BLaER1 (cell line): ENCODE data around the gene CYTL1.

Source experiments
- H3K27ac ChIP-seq: shearing (Covaris generic); formaldehyde crosslinking; 2 replicates; pipeline ENCODE4 v1.8.1; 2022
- H3K27me3 ChIP-seq: shearing (Covaris generic); formaldehyde crosslinking; 2 replicates; pipeline ENCODE4 v1.8.1; 2022
- H3K36me3 ChIP-seq: shearing (Covaris generic); formaldehyde crosslinking; 2 replicates; pipeline ENCODE4 v1.8.1; 2022
- H3K4me1 ChIP-seq: shearing (Covaris generic); formaldehyde crosslinking; 2 replicates; pipeline ENCODE4 v1.8.1; 2022
- H3K4me2 ChIP-seq: shearing (Covaris generic); formaldehyde crosslinking; 2 replicates; pipeline ENCODE4 v1.8.1; 2022
- H3K4me3 ChIP-seq: shearing (Covaris generic); formaldehyde crosslinking; 2 replicates; pipeline ENCODE4 v1.8.1; 2022
- H3K9ac ChIP-seq: shearing (Covaris generic); formaldehyde crosslinking; 2 replicates; pipeline ENCODE4 v1.8.1; 2022
- H3K9me3 ChIP-seq: shearing (Covaris generic); formaldehyde crosslinking; 2 replicates; pipeline ENCODE4 v1.8.1; 2022
- H4K20me1 ChIP-seq: shearing (Covaris generic); formaldehyde crosslinking; 2 replicates; pipeline ENCODE4 v1.8.1; 2022
- Cebpa-rat ChIP-seq: shearing (Covaris generic); IDR thresholded peaks from 2 replicates; pipeline ENCODE4 v1.8.1; 2022

Gene CYTL1

DNA sequence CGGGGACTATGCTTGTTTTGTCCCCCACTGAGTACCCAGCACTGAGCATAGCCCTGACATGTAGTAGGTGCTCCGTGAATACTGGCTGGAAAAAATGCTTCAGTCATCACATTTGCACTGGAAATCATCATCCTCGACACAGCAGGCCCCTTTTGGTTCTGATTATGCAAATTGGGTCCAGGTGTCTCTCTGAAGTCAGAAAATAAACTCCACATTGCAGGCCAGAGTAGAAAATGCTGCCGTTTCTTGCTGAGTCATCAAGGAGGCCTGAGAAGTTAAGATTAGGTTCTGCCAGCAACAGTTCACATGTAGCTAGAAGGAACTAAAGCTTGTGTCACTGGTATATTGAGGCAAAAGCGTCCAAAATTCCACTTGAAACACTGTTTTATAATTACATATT, 17.0 kb upstream of the CYTL1 start:
- H3K27ac ChIP-seq: no peak overlapping the region
- H4K20me1 ChIP-seq: no peaks in the 10 kb centered on the region
- H3K27me3 ChIP-seq: no peaks in the 10 kb centered on the region
- TF ChIP-seq Cebpa-rat: no peak
- H3K9me3 ChIP-seq: 0 out of 2 replicates have a peak, but pooled peaks cover 6% of the 10 kb centered on the region
- H3K4me3 ChIP-seq: no peak overlapping the region
- 0 out of 2 replicates have a peak overlapping the region, but pooled peaks have one; percentile 2 for H3K4me2 ChIP-seq
- H3K9ac ChIP-seq: no peak overlapping the region
- H3K4me1 ChIP-seq: peaks cover 45% of the 10 kb centered on the region
- H3K36me3 ChIP-seq: no peaks in the 10 kb centered on the region

DNA sequence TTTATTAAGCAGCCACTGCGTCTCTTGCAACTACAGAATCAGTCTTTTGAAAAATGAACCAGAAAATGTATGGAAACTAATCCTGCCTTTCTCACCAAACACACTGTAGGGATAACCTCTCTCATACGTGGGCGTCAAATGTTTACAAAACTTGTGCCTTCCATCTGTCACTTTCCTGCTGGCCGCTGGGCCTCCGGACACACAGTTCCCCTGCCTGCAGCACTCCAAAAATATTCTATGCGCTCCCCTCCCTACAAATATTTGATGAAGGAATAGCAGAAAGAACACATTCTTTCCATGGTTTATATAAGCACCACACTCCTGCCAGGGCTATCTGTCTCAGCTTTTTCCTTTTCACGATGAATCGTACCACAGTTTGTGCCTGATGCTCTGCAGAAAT, 14.9 kb upstream of the CYTL1 start:
- Histone ChIP-seq H4K20me1 (no peaks in the 10 kb centered on the region), H3K4me1 (peaks cover 45% of the 10 kb centered on the region), H3K9me3 (no peaks in the 10 kb centered on the region), H3K9ac (no peak overlapping the region; the same call in 1 of the 2 replicates), H3K4me2 (peak overlapping the region; percentile 70), H3K27me3 (no peaks in the 10 kb centered on the region), H3K36me3 (no peaks in the 10 kb centered on the region), H3K27ac (peak overlapping the region; percentile 79), H3K4me3 (no peak overlapping the region)
- TF ChIP-seq Cebpa-rat: no peak

DNA sequence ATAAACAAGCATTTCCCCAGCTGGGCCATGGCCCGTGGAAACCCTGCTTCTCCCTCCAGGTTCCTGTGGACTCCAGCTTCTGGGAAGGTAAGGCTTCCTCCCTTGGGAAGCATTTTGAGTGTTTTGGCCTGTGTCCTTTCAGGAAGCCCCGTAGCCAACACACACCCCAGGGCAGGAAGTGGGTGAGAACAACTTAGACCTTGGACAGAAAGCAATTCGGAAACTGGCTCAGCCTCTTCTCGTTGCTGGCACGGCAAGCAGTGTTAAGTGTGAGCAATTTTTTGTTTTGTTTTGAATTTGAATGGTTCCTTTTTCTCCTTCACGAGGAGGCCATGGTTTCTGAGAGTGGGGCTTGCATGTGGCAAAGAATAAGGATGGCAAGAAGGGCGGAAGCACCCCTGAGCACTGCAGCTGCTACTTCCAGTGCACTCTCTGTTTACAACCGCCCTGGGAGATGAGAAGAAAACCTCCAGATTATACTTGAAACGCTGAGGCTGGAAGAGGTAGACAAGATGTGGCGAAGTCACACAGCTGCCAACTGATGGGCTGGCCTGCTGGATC, 14.1 kb upstream of the CYTL1 start:
- Histone ChIP-seq H3K9ac (peak overlapping the region; percentile 54; the same call in 1 of the 2 replicates), H3K4me2 (peak overlapping the region; percentile 70), H4K20me1 (no peaks in the 10 kb centered on the region), H3K27me3 (no peaks in the 10 kb centered on the region), H3K4me3 (peak overlapping the region; percentile 22; the same call in 1 of the 2 replicates), H3K4me1 (peaks cover 45% of the 10 kb centered on the region), H3K9me3 (no peaks in the 10 kb centered on the region), H3K27ac (peak overlapping the region; percentile 79), H3K36me3 (no peaks in the 10 kb centered on the region)
- no peak for TF ChIP-seq Cebpa-rat

DNA sequence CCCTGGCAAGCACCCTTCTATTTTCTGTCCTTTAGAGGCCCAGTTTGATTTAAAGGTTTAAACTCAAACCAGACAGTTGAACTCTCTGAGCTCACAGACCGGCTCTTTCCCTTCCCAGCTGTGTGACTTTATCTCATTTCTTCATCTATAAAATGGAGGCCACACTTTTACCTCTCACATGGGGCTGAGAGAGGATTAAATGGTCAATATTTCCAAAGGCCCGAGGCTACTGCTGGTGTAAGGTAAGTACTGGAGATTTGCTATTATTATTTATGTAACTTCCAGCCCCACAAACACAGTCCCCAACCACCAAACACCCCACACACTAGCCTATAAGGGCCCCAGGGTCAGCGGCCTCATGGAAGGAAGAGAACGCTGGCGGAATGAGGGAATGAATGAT, 13.6 kb upstream of the CYTL1 start:
- Histone ChIP-seq H4K20me1 (no peaks in the 10 kb centered on the region), H3K27me3 (no peaks in the 10 kb centered on the region)

DNA sequence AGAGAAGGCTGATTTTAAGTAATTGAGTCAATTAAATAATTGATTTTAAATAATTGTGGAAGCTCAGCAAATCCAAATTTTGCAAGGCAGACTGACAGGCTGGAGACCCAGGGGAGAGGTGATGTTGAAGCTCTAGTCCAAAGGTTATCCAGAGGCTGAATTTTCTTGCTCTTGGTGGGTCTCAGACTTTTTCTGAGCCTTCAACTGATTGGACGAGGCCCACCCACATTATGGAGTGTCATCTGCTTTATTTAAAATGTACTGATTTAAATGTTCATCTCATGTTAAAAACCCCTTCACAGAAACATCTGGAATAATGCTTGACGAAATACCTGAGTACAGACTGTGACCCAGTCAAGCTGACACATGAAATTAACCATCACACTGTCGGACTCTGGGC, 11.7 kb upstream of the CYTL1 start:
- H3K9ac ChIP-seq: no peak overlapping the region
- no peak overlapping the region for H3K4me2 ChIP-seq
- H3K27ac ChIP-seq: no peak overlapping the region
- peaks cover 40% of the 10 kb centered on the region for H3K4me1 ChIP-seq
- H3K36me3 ChIP-seq: no peaks in the 10 kb centered on the region
- no peaks in the 10 kb centered on the region for H3K27me3 ChIP-seq
- H3K9me3 ChIP-seq: no peaks in the 10 kb centered on the region
- H3K4me3 ChIP-seq: no peak overlapping the region
- no peaks in the 10 kb centered on the region for H4K20me1 ChIP-seq
- TF ChIP-seq Cebpa-rat: no peak

More for the DNA sequence above, 13.6 kb upstream of the CYTL1 start:
- no peak overlapping the region for H3K9ac ChIP-seq
- H3K4me1 ChIP-seq: peaks cover 45% of the 10 kb centered on the region
- peak overlapping the region; percentile 79 for H3K27ac ChIP-seq
- no peaks in the 10 kb centered on the region for H3K9me3 ChIP-seq
- TF ChIP-seq Cebpa-rat: no peak
- no peaks in the 10 kb centered on the region for H3K36me3 ChIP-seq
- no peak overlapping the region for H3K4me3 ChIP-seq
- H3K4me2 ChIP-seq: peak overlapping the region; percentile 70

DNA sequence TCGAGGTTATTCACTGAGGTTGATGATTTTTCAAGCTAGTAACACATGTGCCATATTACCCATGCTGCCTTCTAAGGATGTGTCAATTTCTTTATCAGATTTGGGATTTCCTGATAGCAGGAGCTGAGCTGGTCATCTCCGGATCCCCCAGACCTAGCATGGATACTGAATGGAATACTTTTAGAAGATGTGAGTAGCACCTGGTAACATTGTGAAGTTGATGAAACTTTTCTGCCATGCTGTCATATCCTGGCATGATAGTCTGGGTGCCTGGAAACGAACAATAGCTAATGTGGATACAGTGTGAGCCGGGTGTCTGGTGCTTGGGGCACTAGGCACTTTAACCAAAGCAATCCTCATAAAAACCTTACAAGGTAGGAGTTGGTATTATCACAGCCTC, 11.0 kb upstream of the CYTL1 start:
- H3K9ac ChIP-seq: no peak overlapping the region
- H3K4me1 ChIP-seq: peaks cover 39% of the 10 kb centered on the region
- H3K27ac ChIP-seq: no peak overlapping the region
- no peaks in the 10 kb centered on the region for H4K20me1 ChIP-seq
- no peak overlapping the region for H3K4me3 ChIP-seq
- H3K27me3 ChIP-seq: no peaks in the 10 kb centered on the region
- TF ChIP-seq Cebpa-rat: no peak
- no peaks in the 10 kb centered on the region for H3K36me3 ChIP-seq
- no peak overlapping the region for H3K4me2 ChIP-seq
- H3K9me3 ChIP-seq: no peaks in the 10 kb centered on the region

DNA sequence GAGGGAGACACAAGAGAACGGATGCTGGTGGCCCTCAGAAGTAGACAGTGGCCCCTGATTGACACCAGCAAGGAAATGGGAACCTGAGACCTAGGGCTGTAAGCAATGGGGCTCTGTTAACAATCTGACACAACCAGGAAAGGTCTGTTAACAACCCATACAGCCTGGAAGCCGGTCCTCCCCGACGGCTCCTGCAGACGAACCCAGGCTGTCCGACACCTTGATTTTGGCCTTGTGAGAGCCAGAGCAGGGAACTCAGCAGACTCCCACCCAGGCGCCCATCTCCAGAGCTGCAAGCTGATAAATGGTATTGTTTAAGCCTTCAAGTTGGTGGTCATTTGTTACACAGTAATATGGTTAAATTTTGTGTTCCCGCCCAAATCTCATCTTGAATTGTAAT, 10.2 kb upstream of the CYTL1 start:
- Histone ChIP-seq H3K36me3 (no peaks in the 10 kb centered on the region), H3K4me1 (peaks cover 38% of the 10 kb centered on the region), H3K9me3 (no peaks in the 10 kb centered on the region), H3K4me3 (no peak overlapping the region), H3K27ac (no peak overlapping the region), H3K9ac (no peak overlapping the region), H3K4me2 (no peak overlapping the region), H4K20me1 (no peaks in the 10 kb centered on the region), H3K27me3 (no peaks in the 10 kb centered on the region)
- no peak for TF ChIP-seq Cebpa-rat

DNA sequence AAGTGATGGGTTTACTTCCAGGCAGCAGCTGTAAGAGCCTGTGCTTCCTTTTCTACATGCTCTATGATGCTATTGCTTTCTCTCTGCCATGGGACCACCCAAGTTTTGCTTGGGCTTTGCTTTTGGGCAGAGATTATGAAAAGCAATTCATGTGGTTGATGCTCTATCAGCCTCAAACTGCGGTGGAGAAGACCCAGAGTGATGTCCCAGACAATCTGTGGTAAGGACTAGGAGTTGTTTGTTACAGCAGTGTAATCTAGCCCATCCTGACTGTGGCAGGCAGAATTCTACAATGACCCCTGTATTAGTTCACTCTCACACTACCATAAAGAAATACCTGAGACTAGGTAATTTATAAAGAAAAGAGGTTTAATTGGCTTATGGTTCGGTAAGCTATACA, 9.2 kb upstream of the CYTL1 start:
- Histone ChIP-seq H4K20me1 (no peaks in the 10 kb centered on the region), H3K4me1 (peaks cover 30% of the 10 kb centered on the region), H3K4me2 (no peak overlapping the region), H3K9me3 (no peaks in the 10 kb centered on the region), H3K9ac (no peak overlapping the region), H3K4me3 (no peak overlapping the region), H3K27me3 (no peaks in the 10 kb centered on the region), H3K27ac (no peak overlapping the region), H3K36me3 (no peaks in the 10 kb centered on the region)
- TF ChIP-seq Cebpa-rat: no peak

DNA sequence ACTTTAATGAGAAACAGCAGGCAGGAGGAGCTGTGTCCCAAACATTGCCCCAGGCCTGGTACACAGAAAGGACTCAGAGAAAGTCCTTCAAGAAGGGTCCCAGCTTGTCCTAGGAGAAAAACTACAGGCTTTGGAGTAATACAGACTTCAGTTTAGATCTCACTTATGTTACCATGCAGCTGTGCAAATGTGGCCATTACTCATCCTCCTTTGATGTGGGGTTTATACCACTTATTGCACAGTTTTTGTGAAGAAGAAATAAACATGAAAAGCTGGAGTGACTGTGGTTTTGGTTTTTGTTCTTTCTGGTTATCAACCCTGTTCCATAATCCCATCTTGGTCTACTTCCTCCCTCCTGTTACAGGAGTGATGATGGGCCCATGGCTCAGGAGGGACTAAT, 8.1 kb upstream of the CYTL1 start:
- no peaks in the 10 kb centered on the region for H3K27me3 ChIP-seq
- H3K9ac ChIP-seq: no peak overlapping the region
- TF ChIP-seq Cebpa-rat: no peak
- H4K20me1 ChIP-seq: no peaks in the 10 kb centered on the region
- peaks cover 21% of the 10 kb centered on the region for H3K4me1 ChIP-seq
- peak overlapping the region; percentile 17; the same call in 1 of the 2 replicates for H3K4me2 ChIP-seq
- no peak overlapping the region for H3K4me3 ChIP-seq
- H3K9me3 ChIP-seq: no peaks in the 10 kb centered on the region
- no peaks in the 10 kb centered on the region for H3K36me3 ChIP-seq
- H3K27ac ChIP-seq: 0 out of 2 replicates have a peak overlapping the region, but pooled peaks have one; percentile 22

DNA sequence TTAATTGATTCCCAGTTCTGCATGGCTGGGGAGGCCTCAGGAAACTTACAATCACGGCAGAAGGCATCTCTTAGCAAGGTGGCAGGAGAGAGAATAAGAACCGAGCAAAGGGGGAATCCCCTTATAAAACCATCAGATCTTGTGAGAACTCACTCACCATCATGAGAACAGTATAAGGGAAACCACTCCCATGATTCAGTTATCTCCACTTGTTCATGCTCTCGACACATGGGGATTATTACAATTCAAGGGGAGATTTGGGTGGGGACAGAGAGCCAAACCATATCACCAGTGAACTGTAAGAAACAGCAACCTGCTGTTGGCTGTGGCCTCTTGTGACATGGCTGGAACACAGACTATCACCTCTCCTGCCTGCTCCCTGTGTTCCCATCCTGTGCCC, 7.1 kb upstream of the CYTL1 start:
- Histone ChIP-seq H3K9ac (no peak overlapping the region), H3K27ac (no peak overlapping the region), H3K4me2 (no peak overlapping the region), H3K27me3 (no peaks in the 10 kb centered on the region), H4K20me1 (no peaks in the 10 kb centered on the region), H3K9me3 (no peaks in the 10 kb centered on the region), H3K36me3 (no peaks in the 10 kb centered on the region), H3K4me1 (peaks cover 21% of the 10 kb centered on the region), H3K4me3 (no peak overlapping the region)
- TF ChIP-seq Cebpa-rat: no peak

DNA sequence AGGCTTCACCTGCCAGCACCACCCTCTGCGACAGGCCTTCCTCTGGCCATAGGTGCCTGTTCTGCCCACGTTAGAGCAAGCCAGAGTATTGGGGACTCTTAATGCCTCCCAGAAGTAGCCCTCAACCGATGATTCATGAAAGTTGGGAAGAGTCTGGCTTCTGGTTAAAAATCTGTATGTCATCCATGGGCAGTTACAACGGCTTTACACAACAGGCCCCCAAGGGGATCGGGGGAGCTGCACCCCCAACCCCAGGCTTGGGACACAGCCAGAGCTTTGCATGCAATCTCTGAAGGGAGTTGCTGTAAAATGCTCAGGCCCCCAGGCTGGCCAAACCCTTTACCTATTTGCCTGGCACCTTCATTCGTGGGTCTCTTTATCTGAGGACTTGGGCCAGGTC, 5.4 kb upstream of the CYTL1 start:
- no peak for TF ChIP-seq Cebpa-rat
- peaks cover 3% of the 10 kb centered on the region; the same call in 1 of the 2 replicates for H3K27me3 ChIP-seq

More for the DNA sequence above, 5.4 kb upstream of the CYTL1 start:
- no peaks in the 10 kb centered on the region for H3K9me3 ChIP-seq
- no peak overlapping the region for H3K27ac ChIP-seq
- H3K36me3 ChIP-seq: no peaks in the 10 kb centered on the region
- H3K4me3 ChIP-seq: no peak overlapping the region
- H4K20me1 ChIP-seq: no peaks in the 10 kb centered on the region
- H3K4me2 ChIP-seq: 0 out of 2 replicates have a peak overlapping the region, but pooled peaks have one; percentile 4
- peaks cover 23% of the 10 kb centered on the region for H3K4me1 ChIP-seq
- no peak overlapping the region for H3K9ac ChIP-seq
